Measurements from ENCODE around the gene UROC1. TPM values are rescaled to one million over a fixed set of nuclear protein-coding genes. Genes with fewer than 3 reads are reported as not detected.

The UROC1 gene
- polyA plus RNA-seq, 1 of the 3 experiments (the other 2 are of a cell fraction): not detected

GRCh38 chr3:126550488-126551051 lies 33.0 kb upstream of the UROC1 start:
- Histone ChIP-seq H3K4me2 (no peak overlapping the region), H3F3A (replicated peaks; ENCODE audit: insufficient read depth) (no peaks in the 10 kb centered on the region), H3K4me1 (ENCODE audit: control insufficient read depth in 1 of 2, insufficient read depth in 2 of 2, low read depth in 1 of 2, low read length in 1 of 2) (no peaks in the 10 kb centered on the region; a peak in 1 of 4 replicates), H3K9ac (no peak overlapping the region), H3K27me3 (ENCODE audit: insufficient read depth) (peaks cover 9% of the 10 kb centered on the region; the same call in 1 of the 2 replicates), H3K79me2 (ENCODE audit: insufficient read depth) (no peaks in the 10 kb centered on the region), H2AFZ (ENCODE audit: low read depth) (no peak overlapping the region), H3K9me2 (no peaks in the 10 kb centered on the region), H3K9me3 (no peaks in the 10 kb centered on the region), H3K27ac (ENCODE audit: low read depth in 2 of 2, low read length in 1 of 2) (no peak overlapping the region), H3K36me3 (replicated peaks in 1 of 2; ENCODE audit: control insufficient read depth in 1 of 2, insufficient read depth in 2 of 2, low read length in 1 of 2) (no peaks in the 10 kb centered on the region), H3K4me3 (ENCODE audit: low read depth in 2 of 2, low read length in 1 of 2) (no peak overlapping the region), H4K20me1 (ENCODE audit: insufficient read depth) (no peaks in the 10 kb centered on the region)
- TF ChIP-seq CHD2 (IDR thresholded peaks at IDR 0.05; ENCODE audit: low read length, partially characterized antibody): no peak
- no peak for TF ChIP-seq USF1 (IDR thresholded peaks at IDR 0.05; ENCODE audit: borderline replicate concordance, low read depth)
- TF ChIP-seq YY1 (IDR thresholded peaks at IDR 0.05; ENCODE audit: low read depth): no peak
- no peak for TF ChIP-seq EP300 (IDR thresholded peaks at IDR 0.05; ENCODE audit: borderline replicate concordance in 1 of 2, low read depth in 1 of 2, low read length in 1 of 2)
- TF ChIP-seq RFX5 (IDR thresholded peaks at IDR 0.05; ENCODE audit: low read length): no peak
- TF ChIP-seq USF2 (IDR thresholded peaks at IDR 0.05; ENCODE audit: borderline replicate concordance, low read depth, low read length): no peak
- TF ChIP-seq ZBTB33 (IDR thresholded peaks at IDR 0.05; ENCODE audit: borderline replicate concordance, low read depth): no peak
- no peak for TF ChIP-seq POLR2AphosphoS5 (IDR thresholded peaks at IDR 0.05; ENCODE audit: low read depth, low read length)
- no peak for TF ChIP-seq CTCF (IDR thresholded peaks at IDR 0.05)
- TF ChIP-seq FOXJ3 (CRISPR knock-in tag; IDR thresholded peaks at IDR 0.05): no peak
- no peak for TF ChIP-seq ELF1 (IDR thresholded peaks at IDR 0.05)
- TF ChIP-seq FOXM1 (IDR thresholded peaks at IDR 0.05; ENCODE audit: low read depth): no peak
- 84% methylated on average over 11 of the region's 11 CpGs for WGBS (ENCODE audit: low lambda C conversion rate)
- POLR2A ChIA-PET: no interaction called here
- DNase-seq: peak; percentile 54
- CTCF ChIA-PET: interaction anchor here (0.6 kb wide), 1 partner anchor 303 kb away, joined by 3 read pairs; no protein-coding TSS in a partner anchor
